Central memory CD4-positive, alpha-beta T cell (primary cell): Measurements from ENCODE around the gene ZFP92.
A peak's percentile ranks its signal among the peaks of the same experiment; 100 is the strongest.
"Not testable (repeated sequence)": the region's sequence is repeated elsewhere in the genome, so short reads cannot be mapped to it uniquely, and the experiment has no call there.

Experiments
- DNase-seq: peaks from one replicate; pipeline ENCODE4 v3.0.0; 2022

ZFP92 gene

DNA sequence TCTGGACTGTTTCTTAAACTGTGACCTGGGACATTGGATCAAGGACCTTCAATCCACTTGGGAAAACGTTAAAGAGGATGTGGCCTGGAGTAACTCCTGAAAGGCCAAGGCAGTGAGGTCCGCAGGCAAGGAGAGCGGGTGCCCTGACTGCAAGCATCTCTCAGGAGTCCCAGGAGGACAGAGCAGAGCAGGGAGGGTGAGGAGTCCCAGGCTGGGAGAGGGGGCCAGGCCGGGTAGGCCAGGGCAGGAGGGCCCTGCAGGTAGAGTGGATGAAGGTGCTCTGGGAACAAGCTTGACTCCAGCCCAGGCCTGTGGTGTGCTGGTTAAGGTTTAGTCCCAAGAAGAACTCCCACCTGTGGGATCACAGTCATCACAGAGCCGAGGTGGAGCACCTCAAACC, 23.9 kb upstream of the ZFP92 start:
- DNase-seq, result no peak

GRCh38 chrX:153387987-153388721, 23.1 kb upstream of the ZFP92 start:
- DNase-seq, result no peak

DNA sequence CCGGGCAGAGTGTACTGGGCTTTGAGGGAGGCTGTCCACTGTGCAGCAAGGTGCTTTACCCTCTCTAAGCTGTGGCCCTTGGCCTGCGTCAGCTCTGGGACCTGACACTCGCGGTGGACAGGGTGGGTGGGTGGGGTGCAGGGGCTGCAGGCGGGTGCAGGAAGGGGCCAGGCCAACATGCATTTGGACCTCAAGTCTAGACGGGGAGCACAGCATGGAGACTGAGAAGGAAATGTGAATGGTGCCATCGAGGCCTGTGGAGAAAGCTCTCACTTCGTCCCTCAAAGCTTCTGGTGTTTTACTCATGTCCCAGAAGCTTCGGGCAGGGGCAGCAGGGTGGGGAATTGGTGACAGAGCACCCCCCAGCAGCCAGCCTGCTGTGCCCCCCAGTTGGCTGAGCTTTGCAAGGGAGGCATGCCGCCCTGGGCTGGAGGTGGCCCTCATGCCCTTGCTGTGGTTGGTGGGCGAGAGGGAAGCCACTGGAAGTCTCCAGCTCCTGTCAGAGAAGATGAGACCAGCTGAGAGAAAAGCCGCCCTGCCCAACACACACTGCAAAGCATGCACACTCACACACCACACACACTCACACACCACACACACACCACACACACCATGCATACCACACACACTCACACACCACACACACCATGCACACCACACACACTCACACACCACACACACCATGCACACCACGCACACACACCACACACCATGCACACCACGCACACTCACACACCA, 22.4 kb upstream of the ZFP92 start:
- no peak for DNase-seq

GRCh38 chrX:153389460-153389768, 21.9 kb upstream of the ZFP92 start:
- DNase-seq, result not testable (repeated sequence)

GRCh38 chrX:153392642-153393321, 18.5 kb upstream of the ZFP92 start:
- DNase-seq, result no peak

DNA sequence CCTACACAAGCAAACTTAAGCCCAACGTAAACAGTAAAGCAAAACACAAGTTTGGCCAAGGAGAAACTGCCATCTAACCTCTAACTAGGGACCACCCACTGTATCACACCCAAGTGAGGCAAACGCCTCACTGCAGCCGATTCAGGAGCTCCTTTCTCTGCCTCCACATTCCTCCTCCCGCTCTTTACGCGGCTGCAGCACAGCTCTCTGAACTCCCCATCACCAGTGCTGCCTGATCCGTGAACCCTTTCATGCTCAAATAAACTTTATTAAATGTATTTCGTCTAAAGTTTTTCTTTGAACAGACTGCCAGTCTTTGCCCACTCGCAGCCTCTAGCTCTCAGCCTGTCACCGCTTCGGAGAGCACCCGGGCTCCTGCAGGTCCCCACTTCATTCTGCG, 16.7 kb upstream of the ZFP92 start:
- no peak for DNase-seq

- DNase-seq, result no peak
Observed at GRCh38 chrX:153395613-153396319, 15.5 kb upstream of the ZFP92 start.

GRCh38 chrX:153396320-153397195, 14.7 kb upstream of the ZFP92 start:
- no peak for DNase-seq

DNA sequence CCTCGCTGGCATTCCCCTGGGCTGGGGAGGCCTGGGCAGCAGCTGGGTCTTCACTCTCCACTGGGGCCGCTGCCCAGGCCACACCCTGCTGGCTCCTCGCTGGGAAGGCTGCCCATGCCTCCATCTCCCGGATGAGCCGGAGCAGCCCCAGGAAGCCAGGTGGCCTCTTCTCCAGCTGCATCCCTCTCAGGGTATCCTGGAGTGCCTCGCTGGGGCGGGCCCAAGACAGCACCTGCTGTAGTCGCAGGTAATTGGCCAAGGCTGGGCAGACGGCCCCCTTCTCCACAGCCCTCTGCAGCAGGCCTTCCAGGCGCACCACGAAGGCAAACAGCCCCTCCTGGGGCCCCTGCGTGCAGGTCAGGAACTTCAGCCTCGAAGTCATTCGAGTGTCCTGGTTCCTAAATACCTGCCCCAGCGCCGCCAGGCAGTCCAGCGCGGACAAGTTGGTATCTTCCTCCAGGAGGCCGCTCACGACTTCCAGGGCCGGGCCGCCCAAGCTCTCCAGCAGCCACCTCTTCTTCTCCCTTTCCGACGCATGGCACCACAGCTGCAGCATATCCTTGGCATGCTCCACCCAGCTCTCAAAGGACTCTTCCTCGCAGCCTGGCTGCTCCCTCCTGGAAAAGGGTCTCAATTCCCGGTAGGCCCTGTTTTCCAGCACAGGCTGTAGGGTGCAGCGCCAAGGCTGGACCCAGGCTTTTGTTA, 13.9 kb upstream of the ZFP92 start:
- no peak for DNase-seq

DNA sequence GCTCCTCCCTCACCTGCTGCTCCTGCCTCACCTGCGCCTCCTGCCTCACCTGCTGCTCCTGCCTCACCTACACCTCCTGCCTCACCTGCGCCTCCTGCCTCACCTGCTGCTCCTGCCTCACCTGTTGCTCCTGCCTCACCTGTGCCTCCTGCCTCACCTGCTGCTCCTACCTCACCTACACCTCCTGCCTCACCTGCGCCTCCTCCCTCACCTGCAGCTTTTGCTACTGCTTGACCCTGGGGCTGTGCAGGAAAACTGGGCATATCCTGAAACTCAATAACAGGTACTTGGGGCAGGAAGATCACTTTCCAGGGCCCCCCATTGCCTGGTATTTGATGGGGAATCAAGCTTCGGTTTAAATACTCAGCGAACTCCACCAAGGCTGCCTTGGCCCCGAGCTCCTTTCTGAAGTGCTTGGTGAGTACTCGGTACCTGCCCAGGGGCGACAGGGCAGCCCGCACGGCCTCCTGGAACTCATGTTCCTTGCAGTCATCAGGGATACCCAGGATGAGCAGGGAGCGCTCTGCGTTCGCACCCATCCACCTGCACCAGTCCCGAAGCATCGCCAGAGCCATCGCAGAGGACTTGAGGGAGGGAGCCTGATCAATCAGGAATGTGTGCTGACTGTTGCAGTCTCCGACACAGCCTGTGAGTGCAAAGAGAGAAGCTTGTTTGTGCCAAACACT, 12.9 kb upstream of the ZFP92 start:
- no peak for DNase-seq

DNA sequence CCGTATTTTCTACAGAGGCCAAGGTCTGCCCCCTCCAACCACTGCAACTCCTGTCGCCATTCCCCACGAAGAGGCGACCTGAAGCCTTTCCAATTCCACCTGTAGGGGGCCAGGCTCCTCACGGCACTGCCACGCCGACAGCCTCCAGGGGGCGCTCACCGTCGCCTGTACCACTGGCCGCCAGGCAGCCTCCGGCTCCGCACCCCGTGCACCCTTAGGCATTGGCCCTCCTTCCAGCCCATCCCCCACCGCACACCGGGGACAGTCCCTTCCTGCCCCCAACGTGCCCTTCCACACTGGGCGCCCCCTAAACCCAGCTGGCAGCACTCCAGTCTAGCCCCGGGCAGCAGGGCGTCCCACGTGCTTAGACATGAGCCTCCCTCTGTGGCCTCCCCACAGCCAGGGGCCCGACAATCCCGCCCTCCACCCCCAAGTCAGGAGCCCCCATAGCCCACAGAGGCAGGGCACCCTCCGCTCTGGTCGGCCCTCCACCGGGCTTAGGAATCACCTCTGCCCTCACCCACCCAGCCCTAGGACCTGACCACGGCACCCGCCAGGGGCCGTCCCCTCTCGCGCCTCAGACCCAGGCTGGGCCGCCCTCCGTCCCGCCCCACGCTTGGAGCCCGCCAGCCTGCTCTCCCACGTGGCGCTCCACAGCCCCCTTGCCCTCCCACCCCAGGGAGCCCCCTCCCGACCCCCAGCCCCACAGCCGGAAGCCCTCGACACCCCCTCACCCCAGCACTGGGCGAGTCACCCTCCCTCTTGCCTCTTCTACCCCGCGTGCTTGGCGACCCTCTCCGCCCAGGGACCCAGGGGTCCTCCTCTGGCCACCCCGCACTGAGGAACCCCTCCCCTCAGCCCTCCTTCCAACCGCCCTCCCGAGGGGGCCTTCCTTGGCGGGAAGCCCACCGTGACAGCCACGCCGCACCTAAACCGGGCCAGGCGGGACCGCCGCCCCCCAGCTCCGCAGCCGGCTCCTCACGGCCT, 10.8 kb upstream of the ZFP92 start:
- DNase-seq, result peak; percentile 35

GRCh38 chrX:153401133-153401764, 10.0 kb upstream of the ZFP92 start, which contains the start of gene PNMA6E:
PNMA6E (minus strand) TSS chrX:153401350; CDS start chrX:153398849, 2,501 bp downstream.
- DNase-seq, result no peak

GRCh38 chrX:153404333-153404732, 6.9 kb upstream of the ZFP92 start:
- not testable (repeated sequence) for DNase-seq

GRCh38 chrX:153405426-153405825, 5.8 kb upstream of the ZFP92 start:
- DNase-seq, result no peak

DNA sequence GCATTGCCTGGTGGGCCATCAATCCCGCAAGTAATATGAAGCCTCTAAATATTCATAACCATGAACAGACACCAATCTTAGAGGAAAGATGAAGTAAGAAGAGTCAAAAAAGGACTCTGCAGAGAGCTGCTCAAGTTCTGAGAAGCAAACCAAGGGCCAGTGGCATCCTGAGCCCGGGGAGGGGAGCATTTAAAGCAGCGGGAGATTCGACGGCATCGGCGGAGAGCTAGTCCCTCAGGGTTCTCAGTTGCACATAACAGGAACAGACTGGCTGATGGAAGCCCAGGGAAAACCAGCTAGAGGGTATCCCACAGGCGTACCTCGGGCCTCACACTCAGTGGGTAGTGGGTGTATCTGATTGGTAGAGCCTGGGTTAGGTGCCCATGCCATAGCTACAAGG, 5.3 kb upstream of the ZFP92 start:
- DNase-seq, result no peak

DNA sequence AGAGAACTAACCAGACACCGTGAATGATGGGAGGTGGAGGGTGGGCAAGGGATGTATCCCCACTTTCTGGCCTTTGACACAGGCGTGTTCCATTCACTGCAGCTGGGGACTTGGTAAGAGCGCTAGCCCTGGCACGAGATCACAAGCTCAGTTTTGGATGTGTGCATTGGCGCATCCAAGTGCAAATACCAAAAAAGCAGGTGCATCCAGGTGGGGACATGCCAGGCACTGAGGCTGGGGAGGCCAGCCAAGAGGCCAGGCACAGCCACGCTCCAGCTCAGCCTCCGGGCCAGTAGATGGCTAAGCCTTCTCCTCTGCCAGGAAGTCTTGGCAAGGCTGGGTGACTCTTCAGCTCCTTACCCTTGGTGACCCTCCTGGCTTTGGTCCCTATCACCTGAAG, 4.4 kb upstream of the ZFP92 start:
- DNase-seq, result no peak

GRCh38 chrX:153407736-153408135, 3.5 kb upstream of the ZFP92 start:
- no peak for DNase-seq

DNA sequence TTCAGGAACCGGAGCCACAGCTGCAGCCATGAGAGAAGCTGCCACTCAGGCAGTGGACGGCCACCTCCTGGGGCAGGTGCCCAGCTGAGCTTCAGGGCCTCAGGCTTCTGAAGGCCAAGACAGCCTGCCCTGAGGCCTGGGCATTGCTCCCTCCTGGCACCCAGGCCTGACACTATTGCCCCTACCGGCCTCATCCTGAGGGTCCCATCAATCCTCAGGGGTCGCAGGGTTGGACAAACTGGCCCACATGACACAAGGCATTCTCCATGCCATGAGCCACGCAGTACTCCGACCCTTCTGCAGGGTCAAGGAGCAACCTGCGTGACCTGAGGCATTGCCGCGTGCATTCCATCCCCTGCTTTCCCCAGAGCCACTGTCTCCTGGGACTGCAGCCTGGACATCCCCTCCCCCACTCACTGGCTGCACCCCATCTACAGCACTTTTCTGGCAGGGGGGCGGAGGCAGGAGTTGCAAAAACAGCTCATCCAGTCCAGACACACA, 3.0 kb upstream of the ZFP92 start:
- no peak for DNase-seq

DNA sequence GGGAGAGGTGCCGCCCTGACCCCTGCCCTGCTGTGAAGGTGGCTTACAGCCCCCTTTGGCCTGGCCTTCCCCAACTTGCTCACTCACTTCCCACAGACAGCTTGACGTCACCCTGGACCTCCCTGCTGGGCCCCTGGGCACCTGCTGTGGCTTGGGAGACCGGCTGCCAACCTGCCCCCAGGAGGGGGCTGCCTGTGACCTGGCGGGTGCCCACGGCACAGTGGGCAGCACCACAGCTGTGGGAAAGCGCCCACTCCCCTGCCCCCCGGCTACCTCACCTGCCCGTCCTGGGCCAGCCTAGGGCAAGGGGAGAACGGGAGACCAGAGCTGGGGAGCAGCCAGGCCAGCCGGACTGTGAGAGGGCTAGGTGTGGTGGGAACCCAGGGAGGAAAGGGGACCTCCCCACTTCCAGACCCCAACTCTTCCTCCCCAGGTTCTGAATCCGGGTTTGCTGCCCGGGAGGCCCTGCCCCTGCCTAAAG, 2.4 kb upstream of the ZFP92 start:
- no peak for DNase-seq
